Measurements from ENCODE around the gene UTP3. TPM values are rescaled to one million over a fixed set of nuclear protein-coding genes. Genes with fewer than 3 reads are reported as not detected.

Gene UTP3
- total and polyA plus RNA-seq, 12 donors = 14.9 to 51.1 (median 32.3) TPM

GRCh38 chr4:70713453-70714078 is 25.2 kb downstream of the UTP3 start:
- H3K36me3 ChIP-seq (replicated peaks in 1 of 2) = no peaks in the 10 kb centered on the region
- intact Hi-C loops (cut with DNase I) = loop anchor here in 1 of 2 donors (10.0 kb wide), 1 partner anchor 51 kb away; no protein-coding TSS in a partner anchor
- TF ChIP-seq POLR2A (IDR thresholded peaks at IDR 0.05) = no peak
- TF ChIP-seq CTCF (IDR thresholded peaks at IDR 0.05) = no peak
- peak overlapping the region in 4 of 5 donors; percentile 13 to 59 (median 39) for H3K27ac ChIP-seq
- H3K9me3 ChIP-seq (replicated peaks in 1 of 3) = no peaks in the 10 kb centered on the region
- H3K27me3 ChIP-seq = no peaks in the 10 kb centered on the region
- H3K4me3 ChIP-seq = no peak overlapping the region
- peaks cover 27 to 49% of the 10 kb centered on the region in 2 donors for H3K4me1 ChIP-seq (replicated peaks in 1 of 2)
- 42 to 59% (median 50%) methylated on average over 7 of the region's 7 CpGs for WGBS, 4 donors
- no peak for DNase-seq

- peak in 4 of 7 donors; percentile 37 to 59 (median 53) for DNase-seq
- Histone ChIP-seq H3K9me3 (replicated peaks in 1 of 3) (no peaks in the 10 kb centered on the region), H3K4me1 (replicated peaks in 1 of 2) (peaks cover 27 to 49% of the 10 kb centered on the region in 2 donors), H3K27ac (peak overlapping the region in 4 of 5 donors; percentile 13 to 59 (median 39)), H3K4me3 (no peak overlapping the region), H3K36me3 (replicated peaks in 1 of 2) (no peaks in the 10 kb centered on the region), H3K27me3 (no peaks in the 10 kb centered on the region)
- intact Hi-C loops (cut with DNase I) = loop anchor here in 1 of 2 donors (10.0 kb wide), 1 partner anchor 51 kb away; no protein-coding TSS in a partner anchor
- no peak for TF ChIP-seq POLR2A (IDR thresholded peaks at IDR 0.05)
- 58 to 69% (median 66%) methylated on average over 5 of the region's 5 CpGs for WGBS, 4 donors
These were observed 26.0 kb downstream of the UTP3 start for GRCh38 chr4:70714079-70714887.

- Histone ChIP-seq H3K27me3 (no peaks in the 10 kb centered on the region), H3K4me3 (no peak overlapping the region), H3K27ac (peak overlapping the region in 2 of 5 donors; percentile 35 to 59), H3K9me3 (replicated peaks in 1 of 3) (no peaks in the 10 kb centered on the region), H3K4me1 (replicated peaks in 1 of 2) (peaks cover 27 to 46% of the 10 kb centered on the region in 2 donors), H3K36me3 (replicated peaks in 1 of 2) (no peaks in the 10 kb centered on the region)
- TF ChIP-seq POLR2A (IDR thresholded peaks at IDR 0.05) (no peak), CTCF (IDR thresholded peaks at IDR 0.05) (no peak)
- DNase-seq = peak in 2 of 7 donors; percentile 25 to 42
- intact Hi-C loops (cut with DNase I) = loop anchor here in 1 of 2 donors (10.0 kb wide), 1 partner anchor 50 kb away; no protein-coding TSS in a partner anchor
- WGBS, 4 donors = 54 to 72% (median 56%) methylated on average over 2 to 6 of the region's 6 CpGs
These were observed 26.8 kb downstream of the UTP3 start for GRCh38 chr4:70715097-70715496.

GRCh38 chr4:70718811-70719604 is 30.7 kb downstream of the UTP3 start:
- Histone ChIP-seq H3K27ac (peak overlapping the region in 2 of 5 donors; percentile 31 to 43), H3K4me1 (replicated peaks in 1 of 2) (peaks cover 25 to 32% of the 10 kb centered on the region in 2 donors), H3K27me3 (no peaks in the 10 kb centered on the region), H3K36me3 (replicated peaks in 1 of 2) (no peaks in the 10 kb centered on the region), H3K4me3 (no peak overlapping the region), H3K9me3 (replicated peaks in 1 of 3) (no peaks in the 10 kb centered on the region)
- no peak for TF ChIP-seq CTCF (IDR thresholded peaks at IDR 0.05)
- TF ChIP-seq POLR2A (IDR thresholded peaks at IDR 0.05) = no peak
- DNase-seq = no peak
- intact Hi-C loops (cut with DNase I) = loop anchor here in 1 of 2 donors (10.0 kb wide), 1 partner anchor 46 kb away; no protein-coding TSS in a partner anchor
- WGBS, 4 donors = 78 to 82% (median 78%) methylated on average over 11 to 13 of the region's 13 CpGs

Data from adrenal gland (tissue), 12 donors.